ENCODE results near the gene ZMYND12. TPM values are rescaled to one million over a fixed set of nuclear protein-coding genes. Genes with fewer than 3 reads are reported as not detected.

The ZMYND12 gene
- total RNA-seq, 1 donor from 2014 or later = 2.8 TPM

- Histone ChIP-seq H3K27me3 (ENCODE audit: low read depth) (no peaks in the 10 kb centered on the region), H3K4me1 (peaks cover 15% of the 10 kb centered on the region), H3K4me3 (no peak overlapping the region), H3K36me3 (peaks cover 17% of the 10 kb centered on the region), H3K9me3 (no peaks in the 10 kb centered on the region), H3K27ac (no peak overlapping the region)
- ATAC-seq (no peak), DNase-seq (no peak)
- intact Hi-C loops (cut with DNase I) = no loop called here
- TF ChIP-seq, protein P1, sequence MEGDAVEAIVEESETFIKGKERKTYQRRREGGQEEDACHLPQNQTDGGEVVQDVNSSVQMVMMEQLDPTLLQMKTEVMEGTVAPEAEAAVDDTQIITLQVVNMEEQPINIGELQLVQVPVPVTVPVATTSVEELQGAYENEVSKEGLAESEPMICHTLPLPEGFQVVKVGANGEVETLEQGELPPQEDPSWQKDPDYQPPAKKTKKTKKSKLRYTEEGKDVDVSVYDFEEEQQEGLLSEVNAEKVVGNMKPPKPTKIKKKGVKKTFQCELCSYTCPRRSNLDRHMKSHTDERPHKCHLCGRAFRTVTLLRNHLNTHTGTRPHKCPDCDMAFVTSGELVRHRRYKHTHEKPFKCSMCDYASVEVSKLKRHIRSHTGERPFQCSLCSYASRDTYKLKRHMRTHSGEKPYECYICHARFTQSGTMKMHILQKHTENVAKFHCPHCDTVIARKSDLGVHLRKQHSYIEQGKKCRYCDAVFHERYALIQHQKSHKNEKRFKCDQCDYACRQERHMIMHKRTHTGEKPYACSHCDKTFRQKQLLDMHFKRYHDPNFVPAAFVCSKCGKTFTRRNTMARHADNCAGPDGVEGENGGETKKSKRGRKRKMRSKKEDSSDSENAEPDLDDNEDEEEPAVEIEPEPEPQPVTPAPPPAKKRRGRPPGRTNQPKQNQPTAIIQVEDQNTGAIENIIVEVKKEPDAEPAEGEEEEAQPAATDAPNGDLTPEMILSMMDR (IDR thresholded peaks at IDR 0.05) = no peak
Measured at GRCh38 chr1:42454403-42454802, 1.4 kb downstream of the ZMYND12 start.

DNA sequence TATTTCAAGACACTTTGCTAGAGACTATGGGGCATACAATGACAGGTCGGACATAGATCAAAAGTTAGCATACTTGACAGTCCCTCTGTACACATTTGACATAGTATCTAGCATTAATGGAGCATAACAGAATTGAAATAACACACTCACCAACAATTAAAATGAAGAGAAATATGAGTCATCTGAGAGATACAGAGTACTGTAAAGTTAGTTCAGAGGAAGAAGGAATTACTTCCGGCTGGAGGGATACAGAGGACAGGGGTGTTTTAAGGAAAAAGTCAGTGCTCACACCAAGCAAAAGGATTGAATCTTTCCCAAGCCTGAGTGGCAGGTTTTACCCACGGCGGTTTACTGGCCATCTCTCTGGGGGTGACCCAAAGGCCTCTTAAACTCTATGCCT is 2.4 kb downstream of the ZMYND12 start:
- DNase-seq (no peak), ATAC-seq (no peak)
- Histone ChIP-seq H3K27me3 (ENCODE audit: low read depth) (no peaks in the 10 kb centered on the region), H3K27ac (no peak overlapping the region), H3K36me3 (peaks cover 7% of the 10 kb centered on the region), H3K4me1 (peaks cover 15% of the 10 kb centered on the region), H3K4me3 (no peak overlapping the region), H3K9me3 (no peaks in the 10 kb centered on the region)
- TF ChIP-seq, protein P1 (IDR thresholded peaks at IDR 0.05) = no peak
- intact Hi-C loops (cut with DNase I) = no loop called here

GRCh38 chr1:42450061-42450460 is 5.8 kb downstream of the ZMYND12 start:
- no peaks in the 10 kb centered on the region for H3K27me3 ChIP-seq (ENCODE audit: low read depth)
- H3K4me3 ChIP-seq = no peak overlapping the region
- no peak overlapping the region for H3K27ac ChIP-seq
- H3K4me1 ChIP-seq = no peaks in the 10 kb centered on the region
- intact Hi-C loops (cut with DNase I) = no loop called here
- H3K9me3 ChIP-seq = no peaks in the 10 kb centered on the region
- TF ChIP-seq, protein P1 (IDR thresholded peaks at IDR 0.05) = no peak
- no peak for ATAC-seq
- H3K36me3 ChIP-seq = no peaks in the 10 kb centered on the region
- no peak for DNase-seq

GRCh38 chr1:42449256-42449655 is 6.6 kb downstream of the ZMYND12 start:
- H3K9me3 ChIP-seq = no peaks in the 10 kb centered on the region
- H3K27ac ChIP-seq = no peak overlapping the region
- no peak overlapping the region for H3K4me3 ChIP-seq
- no peaks in the 10 kb centered on the region for H3K27me3 ChIP-seq (ENCODE audit: low read depth)
- H3K36me3 ChIP-seq = no peaks in the 10 kb centered on the region
- ATAC-seq (no peak), DNase-seq (no peak)
- intact Hi-C loops (cut with DNase I) = no loop called here
- H3K4me1 ChIP-seq = no peaks in the 10 kb centered on the region
- TF ChIP-seq, protein P1 (IDR thresholded peaks at IDR 0.05) = no peak

DNA sequence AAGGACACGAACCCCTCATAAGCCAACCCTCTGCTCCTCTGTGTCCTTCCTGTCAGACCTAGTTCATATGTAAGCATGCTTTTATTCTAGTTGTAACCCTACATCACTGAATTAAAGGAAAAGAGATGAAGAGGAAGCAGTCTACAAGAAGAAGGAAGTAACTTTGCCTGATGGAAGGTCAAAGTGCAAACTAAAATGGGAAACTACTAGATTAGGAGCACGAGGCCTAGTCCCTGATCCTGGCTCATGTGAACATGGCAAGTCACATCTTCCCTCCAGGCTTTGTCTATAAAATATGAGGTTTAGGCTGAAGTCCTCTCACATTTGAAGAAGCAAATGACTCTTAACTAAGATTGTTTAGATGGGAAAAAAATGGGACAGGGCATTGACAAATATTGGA is 13.2 kb downstream of the ZMYND12 start:
- no peak for ATAC-seq
- Histone ChIP-seq H3K4me1 (no peaks in the 10 kb centered on the region), H3K36me3 (no peaks in the 10 kb centered on the region), H3K9me3 (no peaks in the 10 kb centered on the region), H3K27ac (no peak overlapping the region), H3K27me3 (ENCODE audit: low read depth) (no peaks in the 10 kb centered on the region), H3K4me3 (no peak overlapping the region)
- DNase-seq = no peak
- TF ChIP-seq, protein P1 (IDR thresholded peaks at IDR 0.05) = no peak
- intact Hi-C loops (cut with DNase I) = no loop called here

- no peak overlapping the region for H3K4me3 ChIP-seq
- H3K4me1 ChIP-seq = no peaks in the 10 kb centered on the region
- intact Hi-C loops (cut with DNase I) = no loop called here
- TF ChIP-seq, protein P1 (IDR thresholded peaks at IDR 0.05) = no peak
- no peaks in the 10 kb centered on the region for H3K36me3 ChIP-seq
- ATAC-seq (peak; percentile 60 to 76), DNase-seq (no peak)
- H3K27ac ChIP-seq = no peak overlapping the region
- H3K9me3 ChIP-seq = no peaks in the 10 kb centered on the region
- H3K27me3 ChIP-seq (ENCODE audit: low read depth) = no peaks in the 10 kb centered on the region
Measured at GRCh38 chr1:42439940-42440339, 15.9 kb downstream of the ZMYND12 start.
